ENCODE measurements around the gene C6orf52. TPM values are rescaled to one million over a fixed set of nuclear protein-coding genes. Genes with fewer than 3 reads are reported as not detected.

The C6orf52 gene
- total RNA-seq, 1 donor from 2014 or later = not detected

DNA sequence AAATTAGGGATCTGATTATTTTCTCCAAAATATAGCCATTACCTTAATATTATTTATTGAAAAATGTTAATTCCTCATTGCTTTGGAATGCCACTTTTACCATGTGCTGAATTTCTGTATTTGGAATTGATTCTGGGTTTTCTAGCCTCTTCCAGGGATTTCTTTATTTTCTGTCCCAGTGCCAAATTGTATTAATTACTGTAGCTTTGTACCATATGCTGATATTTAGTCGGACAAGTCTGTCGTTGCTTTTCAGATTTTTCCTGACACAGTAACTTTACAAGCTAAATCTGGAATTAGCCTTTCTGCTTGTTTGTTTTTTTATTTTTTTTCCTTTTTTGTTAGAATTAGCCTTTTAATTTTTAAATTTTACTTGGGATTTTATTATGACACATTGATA lies 42.3 kb upstream of the C6orf52 start:
- Histone ChIP-seq H3K27ac (no peak overlapping the region), H3K4me3 (no peak overlapping the region), H3K36me3 (peaks cover 21% of the 10 kb centered on the region), H3K9me3 (no peaks in the 10 kb centered on the region), H3K27me3 (no peaks in the 10 kb centered on the region), H3K4me1 (no peaks in the 10 kb centered on the region)
- DNase-seq (no peak), ATAC-seq (no peak)
- intact Hi-C loops (cut with DNase I) = no loop called here
- TF ChIP-seq, protein P1, sequence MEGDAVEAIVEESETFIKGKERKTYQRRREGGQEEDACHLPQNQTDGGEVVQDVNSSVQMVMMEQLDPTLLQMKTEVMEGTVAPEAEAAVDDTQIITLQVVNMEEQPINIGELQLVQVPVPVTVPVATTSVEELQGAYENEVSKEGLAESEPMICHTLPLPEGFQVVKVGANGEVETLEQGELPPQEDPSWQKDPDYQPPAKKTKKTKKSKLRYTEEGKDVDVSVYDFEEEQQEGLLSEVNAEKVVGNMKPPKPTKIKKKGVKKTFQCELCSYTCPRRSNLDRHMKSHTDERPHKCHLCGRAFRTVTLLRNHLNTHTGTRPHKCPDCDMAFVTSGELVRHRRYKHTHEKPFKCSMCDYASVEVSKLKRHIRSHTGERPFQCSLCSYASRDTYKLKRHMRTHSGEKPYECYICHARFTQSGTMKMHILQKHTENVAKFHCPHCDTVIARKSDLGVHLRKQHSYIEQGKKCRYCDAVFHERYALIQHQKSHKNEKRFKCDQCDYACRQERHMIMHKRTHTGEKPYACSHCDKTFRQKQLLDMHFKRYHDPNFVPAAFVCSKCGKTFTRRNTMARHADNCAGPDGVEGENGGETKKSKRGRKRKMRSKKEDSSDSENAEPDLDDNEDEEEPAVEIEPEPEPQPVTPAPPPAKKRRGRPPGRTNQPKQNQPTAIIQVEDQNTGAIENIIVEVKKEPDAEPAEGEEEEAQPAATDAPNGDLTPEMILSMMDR (IDR thresholded peaks at IDR 0.05) = no peak

DNA sequence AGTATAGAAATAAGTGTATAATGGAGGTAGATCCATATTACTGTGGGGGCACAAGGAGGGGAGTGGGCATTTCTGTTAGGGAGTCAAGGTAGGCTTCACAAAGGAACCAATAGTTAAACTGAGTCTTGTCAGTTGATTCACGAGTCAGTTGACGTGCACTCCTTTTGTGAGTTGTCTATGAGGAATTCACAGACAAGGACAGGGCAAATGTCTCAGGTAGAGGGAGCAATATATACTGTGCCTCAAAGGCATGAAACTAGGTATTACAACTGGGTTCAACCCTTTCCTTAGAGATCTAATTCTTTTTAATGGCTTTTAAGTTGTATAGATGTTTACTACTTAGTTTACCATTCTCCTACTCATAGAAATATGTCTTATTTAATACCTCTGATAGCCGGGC lies 39.4 kb upstream of the C6orf52 start:
- ATAC-seq (no peak), DNase-seq (no peak)
- H3K27ac ChIP-seq = no peak overlapping the region
- TF ChIP-seq, protein P1 (IDR thresholded peaks at IDR 0.05) = no peak
- no peaks in the 10 kb centered on the region for H3K9me3 ChIP-seq
- intact Hi-C loops (cut with DNase I) = no loop called here
- H3K4me3 ChIP-seq = no peak overlapping the region
- H3K36me3 ChIP-seq = peaks cover 48% of the 10 kb centered on the region
- H3K4me1 ChIP-seq = no peaks in the 10 kb centered on the region
- no peaks in the 10 kb centered on the region for H3K27me3 ChIP-seq

DNA sequence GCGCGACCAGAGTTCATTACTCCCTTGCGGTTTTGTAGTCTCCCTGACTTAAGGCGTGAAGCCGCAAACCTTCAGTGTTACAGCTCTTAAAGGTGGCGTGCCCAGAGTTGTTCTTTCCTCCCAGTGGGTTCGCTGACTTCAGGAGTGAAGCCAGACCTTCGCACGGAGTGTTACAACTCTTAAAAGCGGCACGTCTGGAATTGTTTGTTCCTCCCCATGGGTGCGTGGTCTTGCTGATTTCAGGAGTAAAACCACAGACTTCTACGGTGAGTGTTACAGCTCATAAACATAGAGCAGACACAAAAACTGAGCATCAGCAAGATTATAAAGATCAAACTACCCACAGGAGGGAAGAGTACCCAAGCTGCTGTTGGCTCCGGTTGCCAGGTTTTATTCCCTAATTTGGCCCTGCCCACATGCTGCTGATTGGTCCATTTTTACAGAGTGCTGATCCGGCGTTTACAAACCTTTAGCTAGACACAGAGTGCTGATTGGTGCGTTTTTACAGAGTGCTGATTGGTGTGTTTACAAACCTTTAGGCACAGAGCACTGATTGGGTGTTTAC lies 38.8 kb upstream of the C6orf52 start:
- H3K27me3 ChIP-seq = no peaks in the 10 kb centered on the region
- ATAC-seq (no peak), DNase-seq (no peak)
- TF ChIP-seq, protein P1 (IDR thresholded peaks at IDR 0.05) = no peak
- no peaks in the 10 kb centered on the region for H3K9me3 ChIP-seq
- peaks cover 54% of the 10 kb centered on the region for H3K36me3 ChIP-seq
- no peak overlapping the region for H3K27ac ChIP-seq
- no peak overlapping the region for H3K4me3 ChIP-seq
- intact Hi-C loops (cut with DNase I) = no loop called here
- no peaks in the 10 kb centered on the region for H3K4me1 ChIP-seq

DNA sequence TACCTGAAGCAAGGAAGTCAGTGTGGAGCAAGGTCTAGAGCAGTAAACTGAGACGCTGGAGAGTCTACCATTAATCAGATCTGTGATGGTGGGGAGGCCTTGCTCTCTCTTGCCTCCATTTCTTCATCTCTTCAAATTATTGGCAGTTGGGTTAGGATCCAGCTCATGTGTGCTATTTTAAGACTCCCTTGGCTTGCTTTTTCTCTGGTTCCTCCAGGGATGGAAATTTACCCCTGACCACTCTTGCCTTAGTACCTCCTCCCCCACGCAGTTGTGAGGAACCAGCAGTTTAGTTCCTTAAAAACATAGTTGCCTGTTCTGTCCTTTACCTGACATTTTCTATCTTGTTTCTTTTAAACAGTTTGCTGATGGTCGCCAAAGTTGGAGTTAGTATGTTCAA lies 35.8 kb upstream of the C6orf52 start:
- intact Hi-C loops (cut with DNase I) = no loop called here
- ATAC-seq (peak; percentile 31), DNase-seq (no peak)
- no peak overlapping the region for H3K27ac ChIP-seq
- no peaks in the 10 kb centered on the region for H3K27me3 ChIP-seq
- H3K9me3 ChIP-seq = no peaks in the 10 kb centered on the region
- TF ChIP-seq, protein P1 (IDR thresholded peaks at IDR 0.05) = no peak
- H3K4me3 ChIP-seq = no peak overlapping the region
- no peaks in the 10 kb centered on the region for H3K4me1 ChIP-seq
- H3K36me3 ChIP-seq = peaks cover 78% of the 10 kb centered on the region

DNA sequence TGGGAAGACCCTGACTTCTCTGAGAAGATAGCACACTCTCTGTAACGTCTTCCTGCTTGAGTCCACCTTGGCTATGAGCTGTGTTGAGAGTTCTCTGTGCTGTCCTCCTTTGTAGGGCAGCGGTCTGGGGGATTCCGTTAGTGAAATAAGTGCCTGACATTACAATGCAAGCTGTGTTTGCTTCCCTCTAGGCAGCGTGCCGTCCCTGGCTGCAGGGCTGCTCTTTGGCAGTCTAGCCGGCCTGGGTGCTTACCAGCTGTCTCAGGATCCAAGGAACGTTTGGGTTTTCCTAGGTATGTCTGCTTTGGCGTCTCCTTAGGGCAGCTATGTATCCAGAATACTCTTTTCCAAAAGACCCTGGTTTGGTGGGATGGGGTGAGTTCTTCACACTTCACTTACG lies 31.3 kb upstream of the C6orf52 start:
- Histone ChIP-seq H3K4me3 (no peak overlapping the region), H3K27me3 (no peaks in the 10 kb centered on the region), H3K4me1 (peaks cover 15% of the 10 kb centered on the region), H3K27ac (no peak overlapping the region), H3K36me3 (peaks cover 53% of the 10 kb centered on the region), H3K9me3 (no peaks in the 10 kb centered on the region)
- intact Hi-C loops (cut with DNase I) = no loop called here
- TF ChIP-seq, protein P1 (IDR thresholded peaks at IDR 0.05) = no peak
- DNase-seq (no peak), ATAC-seq (no peak)

DNA sequence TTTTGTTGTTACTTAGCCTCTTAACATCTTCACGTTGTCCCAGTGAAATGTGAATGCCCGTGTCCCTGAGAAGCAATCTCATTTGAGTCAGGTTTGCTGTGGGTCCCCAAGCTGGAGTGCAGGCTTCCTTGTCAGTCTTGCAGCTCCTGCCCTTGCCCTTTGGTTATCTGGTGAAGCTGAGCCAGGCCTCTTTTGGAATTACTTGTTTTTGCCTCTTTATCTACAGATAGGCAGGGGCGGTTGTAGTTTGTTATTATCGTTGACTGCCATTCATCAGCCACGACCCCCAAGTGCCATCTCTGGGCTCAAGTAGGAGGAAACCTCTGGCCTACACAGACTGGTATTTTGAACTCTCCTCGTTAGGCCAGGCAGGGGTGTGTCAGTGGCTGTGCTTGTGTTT lies 30.6 kb upstream of the C6orf52 start:
- Histone ChIP-seq H3K27me3 (no peaks in the 10 kb centered on the region), H3K27ac (no peak overlapping the region), H3K4me3 (no peak overlapping the region), H3K4me1 (peaks cover 15% of the 10 kb centered on the region), H3K36me3 (peaks cover 46% of the 10 kb centered on the region), H3K9me3 (no peaks in the 10 kb centered on the region)
- ATAC-seq = no peak
- no peak for DNase-seq
- intact Hi-C loops (cut with DNase I) = no loop called here
- TF ChIP-seq, protein P1 (IDR thresholded peaks at IDR 0.05) = no peak
